NCI-H526 treated with DMSO at 0.1 percent for 48 hours (cell line): ENCODE measurements around the gene MRPS18B.

Source experiments
- DNase-seq: peaks from one replicate; lab custom pipeline; 2025; lab: John Stamatoyannopoulos, UW

Gene MRPS18B

DNA sequence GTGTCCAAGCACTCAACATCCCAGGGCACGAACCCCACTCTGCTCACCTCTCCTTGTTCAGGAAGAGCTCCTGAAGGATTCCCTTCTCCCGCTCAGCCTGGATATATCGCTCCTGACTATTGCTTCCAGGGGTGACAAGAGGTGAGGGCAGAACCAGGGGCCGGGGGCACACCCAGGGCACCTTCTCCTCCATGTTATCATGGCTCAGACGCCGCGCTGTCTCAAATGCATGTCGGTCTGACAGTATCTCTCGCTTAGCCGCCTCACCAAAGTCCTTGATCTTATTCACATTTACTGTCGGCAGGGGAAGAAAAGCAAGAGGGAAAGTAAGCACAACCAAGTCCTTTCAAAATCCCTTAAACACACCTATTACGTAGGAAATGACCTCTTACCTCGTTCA, 13.7 kb upstream of the MRPS18B start:
- no peak for DNase-seq

DNA sequence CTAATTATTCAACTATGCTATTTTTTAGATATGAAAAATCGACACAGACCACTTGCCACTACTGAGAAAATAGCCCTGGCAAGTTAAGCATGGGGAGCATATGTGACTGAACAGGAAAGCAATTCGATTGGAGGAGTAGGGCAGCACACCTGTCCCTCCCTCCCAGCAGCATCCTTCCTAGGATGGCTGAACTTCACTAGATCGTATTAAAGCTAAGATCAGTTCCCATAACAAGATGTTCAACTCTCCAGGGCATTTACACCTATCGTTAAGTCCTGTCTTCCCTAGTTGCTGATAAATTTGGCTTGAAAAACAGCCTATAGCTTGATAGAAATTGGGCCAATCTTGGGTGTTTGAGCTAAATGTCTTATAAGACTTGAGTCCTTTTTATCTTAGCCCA, 7.6 kb upstream of the MRPS18B start:
- no peak for DNase-seq

DNA sequence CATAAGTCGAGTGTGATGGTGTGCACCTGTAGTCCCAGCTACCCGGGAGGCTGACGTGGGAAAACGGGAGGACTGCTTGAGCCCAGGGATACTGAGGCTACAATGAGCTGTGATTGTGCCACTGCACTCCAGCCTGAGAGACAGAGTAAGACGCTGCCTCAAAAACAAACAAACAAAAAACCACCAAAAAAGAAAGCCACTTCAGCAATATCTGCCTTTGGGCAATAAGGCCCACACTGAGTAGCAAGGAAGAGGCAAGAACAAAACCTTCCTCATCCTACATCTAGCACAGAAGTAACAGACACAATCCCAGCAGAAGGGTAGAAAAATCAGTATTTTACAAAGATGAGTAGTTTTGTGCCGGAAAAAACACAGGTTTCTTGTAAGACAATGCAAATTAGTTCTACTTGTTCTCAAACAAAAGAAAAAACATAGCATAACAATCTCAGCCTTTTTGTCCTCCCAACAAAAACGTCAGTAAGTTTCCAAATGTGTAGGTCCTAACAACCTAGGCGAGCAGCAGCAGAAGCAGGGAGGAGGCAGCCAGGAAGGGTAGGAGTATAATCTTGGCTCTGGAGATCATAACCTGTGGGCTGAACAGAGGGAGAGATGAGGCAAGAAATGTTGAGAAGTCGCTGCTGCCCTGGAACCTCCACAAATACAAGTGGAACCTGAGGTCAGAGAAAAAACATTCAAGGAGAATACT, 6.3 kb upstream of the MRPS18B start:
- DNase-seq, result no peak

GRCh38 chr6:30611856-30612194, 5.8 kb upstream of the MRPS18B start:
- no peak for DNase-seq

DNA sequence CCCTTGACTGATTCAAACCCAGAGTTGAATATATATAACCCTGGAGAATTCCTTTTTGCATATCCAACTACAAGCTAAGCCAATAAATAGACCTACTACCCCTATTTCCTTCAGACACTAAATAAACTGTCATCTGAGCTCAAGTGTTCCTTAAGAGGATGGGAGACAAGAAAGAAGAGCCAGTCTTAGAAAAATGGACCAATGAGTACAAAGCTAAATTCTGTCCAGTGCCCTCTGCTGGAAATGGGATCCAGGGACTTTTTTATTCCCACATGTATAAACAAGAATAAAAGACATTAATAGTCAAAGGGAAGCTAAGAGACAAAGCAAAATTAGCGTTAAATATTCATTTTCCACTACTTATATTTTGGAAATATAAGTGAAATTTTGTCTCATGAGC, 5.4 kb upstream of the MRPS18B start:
- DNase-seq, result no peak

- no peak for DNase-seq
These were observed 4.9 kb upstream of the MRPS18B start for GRCh38 chr6:30612687-30613248.

- DNase-seq, result no peak
These were observed 4.2 kb upstream of the MRPS18B start for GRCh38 chr6:30613251-30614043.

DNA sequence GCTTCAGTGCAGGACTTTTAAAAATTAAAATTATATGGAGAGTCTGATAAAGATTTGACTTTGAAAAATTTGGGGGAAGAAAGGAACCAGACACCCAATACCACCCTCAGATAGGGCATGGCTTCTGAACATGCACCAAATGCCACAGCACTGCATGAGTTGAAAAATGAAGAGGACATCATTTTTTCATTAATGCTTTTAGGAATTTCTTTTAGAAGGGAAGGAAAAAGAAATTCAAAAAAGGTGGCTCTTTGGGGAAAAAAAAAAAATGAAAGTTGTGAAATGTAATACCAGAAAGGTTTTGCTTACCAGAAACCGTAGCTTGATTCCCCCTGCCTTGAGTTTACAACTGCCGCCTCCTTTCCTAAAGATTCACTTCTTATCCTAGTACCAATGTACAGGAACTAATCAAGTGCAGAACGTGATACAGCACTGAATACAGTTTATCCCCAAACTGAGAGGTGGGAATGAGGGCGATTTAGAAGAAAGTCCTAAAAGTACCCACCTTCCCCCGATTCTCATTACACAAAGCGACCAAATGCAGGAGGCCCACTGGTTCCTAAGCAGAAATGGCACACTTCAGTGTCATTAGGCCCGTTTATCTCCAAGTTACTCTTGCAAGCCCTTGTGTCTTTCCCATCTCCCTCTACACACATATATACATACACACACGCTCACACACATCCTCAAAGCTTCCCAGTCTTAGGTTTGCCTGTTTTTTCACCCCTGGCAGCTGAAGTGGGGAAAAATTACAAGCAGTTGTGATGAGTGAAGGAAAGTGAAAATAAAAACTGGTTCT, 3.4 kb upstream of the MRPS18B start:
- no peak for DNase-seq

GRCh38 chr6:30614843-30615218, 2.8 kb upstream of the MRPS18B start:
- peak; percentile 77 for DNase-seq

DNA sequence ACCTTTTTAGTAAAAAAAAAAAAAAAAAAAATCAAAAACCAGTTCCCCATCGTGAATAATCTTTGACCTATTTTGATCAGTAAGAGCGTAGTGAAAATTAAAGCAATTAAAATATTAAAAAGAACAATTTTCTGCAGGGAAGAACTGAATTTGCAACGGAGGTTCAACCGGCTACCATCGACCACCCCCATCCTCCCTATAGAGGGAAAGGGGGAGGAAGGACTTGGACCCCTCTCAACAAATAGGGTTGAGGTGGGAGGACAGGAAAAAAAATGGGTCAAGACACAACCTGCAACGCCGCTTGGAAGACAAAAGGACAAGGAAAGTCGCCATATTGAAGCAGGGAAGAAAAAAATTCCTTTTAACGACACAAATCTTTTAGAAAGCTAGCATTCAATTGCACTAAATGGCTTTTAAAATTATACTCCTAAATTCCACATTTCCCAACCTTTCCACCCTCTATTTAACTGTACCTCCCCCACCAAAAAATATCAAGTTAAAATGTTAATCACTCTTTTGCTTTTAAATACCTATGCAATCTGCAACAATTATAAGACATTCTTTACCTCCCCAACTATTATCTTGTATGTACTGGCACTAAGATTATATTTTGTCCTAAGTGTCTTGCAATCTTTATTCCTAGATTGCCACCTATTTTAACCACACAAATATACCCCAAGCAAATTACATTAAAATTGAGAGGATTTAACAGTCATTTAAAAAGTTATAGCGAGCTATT, 2.3 kb upstream of the MRPS18B start:
- no peak for DNase-seq

DNA sequence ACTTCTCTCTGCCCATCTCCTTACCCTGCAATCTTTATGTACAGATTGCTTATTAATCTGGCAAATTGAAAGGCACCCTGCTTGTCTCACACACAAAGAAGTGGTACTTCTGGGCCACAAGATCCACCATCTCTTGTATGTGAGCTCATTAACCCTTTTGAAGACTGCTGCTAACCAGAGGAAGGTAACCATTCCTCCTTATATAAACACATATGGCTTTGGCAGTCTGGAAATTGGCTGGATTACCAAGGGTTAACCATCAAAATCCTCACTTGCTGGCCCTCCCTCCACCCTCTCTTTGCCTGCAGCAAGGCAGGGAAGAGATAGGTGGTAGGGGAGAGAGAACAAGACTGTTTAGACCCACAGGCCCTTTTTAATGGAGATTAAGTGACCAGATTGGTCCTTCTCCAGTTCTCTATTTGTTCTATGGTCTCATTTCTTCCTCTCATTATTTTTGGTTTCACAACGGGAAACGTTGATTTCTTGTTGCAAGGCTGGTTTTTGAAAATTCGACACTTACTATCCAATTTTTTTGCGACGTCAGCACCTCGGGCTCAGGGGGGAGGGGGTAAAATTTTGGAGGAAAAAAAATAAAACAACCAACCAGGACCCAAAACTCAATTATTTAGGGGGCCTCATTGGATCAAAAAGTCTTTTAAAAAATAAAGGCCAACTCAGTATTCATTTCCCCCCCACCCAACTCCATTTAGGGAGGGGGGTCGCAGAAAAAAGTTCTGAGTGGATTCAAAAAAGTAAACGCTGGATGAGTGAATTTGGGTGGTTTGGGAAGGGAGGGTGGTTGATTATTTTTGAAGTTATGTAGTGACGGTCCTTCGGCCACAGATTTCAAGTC, 1.5 kb upstream of the MRPS18B start:
- DNase-seq, result no peak

GRCh38 chr6:30616811-30617564, 652 bp upstream of the MRPS18B start, which contains the start of gene PPP1R10:
PPP1R10 (minus strand) TSS chr6:30617243; CDS start chr6:30609944, 7,299 bp downstream.
- peak; percentile 98 for DNase-seq

DNA sequence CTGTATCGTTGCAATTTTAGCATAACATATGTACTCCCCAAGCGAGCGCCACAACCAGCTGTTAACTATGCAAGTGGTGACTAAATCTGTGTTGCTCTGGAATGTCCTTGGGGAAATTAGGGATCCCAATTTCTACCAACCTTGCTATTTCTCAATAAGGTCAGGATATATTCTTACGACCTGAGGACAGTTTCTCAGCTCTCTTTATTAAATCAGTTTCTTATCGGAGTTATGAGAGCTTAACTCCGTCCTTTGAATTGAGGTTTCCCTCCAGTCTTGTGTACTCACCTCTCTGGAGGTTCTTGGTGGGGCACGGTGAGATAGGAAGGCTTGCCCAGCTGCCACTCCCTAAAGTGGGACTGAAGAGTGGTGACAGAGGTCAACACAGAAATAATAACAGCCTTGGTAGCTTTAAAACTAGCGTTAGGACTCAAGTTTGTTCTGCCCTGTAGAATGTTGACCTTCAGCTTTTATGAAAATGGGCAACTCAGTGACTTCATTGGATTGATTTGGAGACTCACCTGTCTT, 694 bp downstream of the MRPS18B start:
- DNase-seq, result no peak

GRCh38 chr6:30619561-30619960, 1.9 kb downstream of the MRPS18B start:
- DNase-seq, result no peak

- DNase-seq, result no peak
These were observed 7.9 kb downstream of the MRPS18B start for GRCh38 chr6:30625511-30625910.

- peak; percentile 29 for DNase-seq
These were observed 9.1 kb downstream of the MRPS18B start, which contains the start of gene ATAT1 for GRCh38 chr6:30626484-30627366. ATAT1 (plus strand) TSS chr6:30626874.

DNA sequence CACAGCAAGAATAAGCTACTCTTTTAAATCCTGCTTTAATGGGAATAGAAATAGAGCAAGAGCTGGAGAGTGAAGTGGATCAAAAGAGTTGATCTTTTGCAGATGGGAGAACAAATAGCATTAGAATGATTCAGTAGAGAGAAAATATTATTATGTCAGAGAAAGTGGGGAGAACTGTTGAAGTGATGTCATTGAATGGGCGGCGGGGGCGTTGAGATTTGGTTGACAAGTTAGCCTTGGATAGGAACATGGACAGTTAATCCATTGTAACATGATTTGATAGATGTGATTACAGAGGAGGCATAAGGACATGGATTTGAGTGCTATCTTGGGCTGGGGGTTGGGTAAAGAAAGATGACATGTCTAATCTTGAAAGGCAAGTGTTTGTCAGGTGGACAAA, 18.2 kb downstream of the MRPS18B start:
- no peak for DNase-seq

- no peak for DNase-seq
These were observed 22.8 kb downstream of the MRPS18B start for GRCh38 chr6:30640481-30640880.

- DNase-seq, result no peak
These were observed 23.4 kb downstream of the MRPS18B start for GRCh38 chr6:30641048-30641447.
